ENCODE measurements around the gene CHEK1.
"Not testable (repeated sequence)": the region's sequence is repeated elsewhere in the genome, so short reads cannot be mapped to it uniquely, and the experiment has no call there.

The CHEK1 gene

DNA sequence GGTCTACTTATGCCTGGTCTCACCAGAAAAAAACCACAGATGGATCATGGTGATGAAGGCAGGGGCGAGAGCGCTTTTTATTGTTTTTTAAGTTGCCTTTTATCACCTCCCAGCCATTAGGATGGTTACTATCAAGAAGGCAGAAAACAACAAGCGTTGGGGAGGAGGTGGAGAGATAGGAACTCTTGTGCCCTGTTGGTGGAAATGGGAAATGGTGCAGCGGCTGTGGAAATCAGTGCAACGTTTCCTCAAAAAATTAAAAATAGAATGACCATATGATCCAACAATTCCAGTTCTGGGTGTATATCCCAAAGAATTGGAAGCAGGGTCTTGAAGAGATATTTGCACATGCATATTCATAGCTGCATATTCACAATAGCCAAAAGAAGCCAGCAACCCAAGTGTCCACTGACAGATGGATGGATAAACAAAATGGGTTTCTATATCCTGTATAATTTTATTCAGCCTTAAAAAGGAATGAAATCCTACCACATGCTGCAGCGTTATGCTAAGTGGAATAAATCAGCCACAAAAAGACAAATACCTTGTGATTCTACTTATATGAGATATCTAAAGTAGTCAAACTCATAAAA is 76.2 kb downstream of the CHEK1 start:
- no peak for FAIRE-seq

DNA sequence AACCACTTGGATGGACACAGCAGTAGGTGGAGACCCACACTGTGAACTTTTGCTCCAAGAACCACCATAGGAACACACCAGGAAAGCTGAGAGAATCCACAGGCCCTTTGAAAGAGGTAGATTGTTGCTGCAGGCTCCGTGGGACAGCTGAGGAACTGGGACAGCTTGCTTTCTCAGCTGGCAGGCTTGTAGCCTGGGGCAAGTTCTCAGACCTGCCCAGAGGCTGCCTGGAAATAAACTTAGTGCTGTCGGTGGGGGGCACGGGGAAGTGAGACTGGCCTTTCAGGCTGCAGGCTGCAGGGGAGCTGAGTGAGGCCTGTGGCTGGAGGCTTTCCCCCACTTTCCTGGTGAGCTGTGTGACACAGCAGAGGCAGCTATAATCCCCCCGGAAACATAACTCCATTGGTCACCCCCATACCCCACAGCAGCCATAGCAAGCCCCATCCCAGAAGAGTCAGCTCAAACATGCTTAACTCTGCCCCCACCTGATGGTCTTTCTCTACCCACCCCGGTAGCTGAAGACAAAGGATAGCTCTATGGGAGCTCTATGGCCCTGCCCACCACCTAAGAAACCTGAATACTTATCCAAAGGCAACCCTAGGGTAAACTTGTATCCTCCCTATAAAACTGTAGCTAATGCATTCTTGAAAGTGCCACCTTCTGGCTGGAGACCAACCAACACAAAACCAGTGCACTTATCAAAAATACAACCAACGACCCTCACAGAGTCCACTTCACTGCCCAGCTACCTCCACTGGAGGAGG is 77.1 kb downstream of the CHEK1 start:
- FAIRE-seq, result no peak

DNA sequence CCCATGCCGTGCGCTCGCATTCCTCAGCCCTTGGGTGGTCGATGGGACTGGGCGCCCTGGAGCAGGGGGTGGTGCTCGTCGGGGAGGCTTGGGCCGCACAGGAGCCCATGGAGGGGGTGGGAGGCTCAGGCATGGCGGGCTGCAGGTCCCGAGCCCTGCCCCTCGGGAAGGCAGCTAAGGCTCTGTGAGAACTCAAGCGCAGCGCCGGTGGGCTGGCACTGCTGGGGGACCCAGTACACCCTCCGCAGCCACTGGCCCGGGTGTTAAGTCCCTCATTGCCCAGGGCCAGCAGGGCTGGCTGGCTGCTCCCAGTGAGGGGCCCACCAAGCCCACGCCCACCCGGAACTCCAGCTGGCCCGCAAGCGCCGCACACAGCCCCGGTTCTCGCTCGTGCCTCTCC is 79.7 kb downstream of the CHEK1 start:
- not testable (repeated sequence) for FAIRE-seq

DNA sequence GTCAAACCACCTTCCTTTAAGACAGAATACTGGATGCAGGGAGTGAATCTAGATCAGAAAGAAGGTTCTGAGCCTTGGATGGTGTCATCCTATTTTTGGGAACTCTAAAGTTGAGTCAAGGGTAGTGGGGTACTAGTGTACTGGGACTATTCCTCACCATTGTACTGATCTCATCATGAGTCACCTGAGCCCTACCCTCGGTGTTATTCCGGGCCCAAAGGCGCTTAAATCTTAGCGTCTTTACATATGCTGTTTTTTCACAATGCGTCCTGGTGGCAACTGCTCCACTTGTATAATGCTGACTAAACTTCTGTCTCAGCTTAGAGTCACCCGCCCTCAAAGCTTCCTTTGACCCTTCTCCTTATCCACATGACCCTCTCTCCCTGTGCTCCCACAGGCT is 95.8 kb downstream of the CHEK1 start:
- FAIRE-seq, result no peak

DNA sequence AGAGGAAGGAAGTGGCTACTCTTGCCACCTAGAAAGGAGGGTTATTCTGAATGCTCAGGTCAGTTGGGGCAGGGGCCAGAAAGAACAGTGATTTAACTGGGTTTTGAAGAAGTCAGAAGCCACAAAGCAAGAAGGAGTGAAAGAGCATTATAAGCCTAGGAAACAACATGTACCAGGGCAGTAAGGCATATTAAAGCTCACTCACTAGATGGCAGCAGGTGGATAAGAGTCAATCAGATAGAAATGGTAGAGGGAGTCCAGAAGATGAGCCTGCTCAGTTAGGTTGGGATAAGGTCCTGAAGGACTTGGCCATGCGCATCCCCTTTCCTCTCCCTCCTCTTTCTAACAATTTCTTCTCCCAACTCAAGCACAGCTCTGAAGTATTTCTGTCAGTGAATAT is 99.2 kb downstream of the CHEK1 start:
- FAIRE-seq, result no peak
